Measurements from ENCODE around the gene CIROP.
A peak's percentile ranks its signal among the peaks of the same experiment; 100 is the strongest.

CIROP gene

DNA sequence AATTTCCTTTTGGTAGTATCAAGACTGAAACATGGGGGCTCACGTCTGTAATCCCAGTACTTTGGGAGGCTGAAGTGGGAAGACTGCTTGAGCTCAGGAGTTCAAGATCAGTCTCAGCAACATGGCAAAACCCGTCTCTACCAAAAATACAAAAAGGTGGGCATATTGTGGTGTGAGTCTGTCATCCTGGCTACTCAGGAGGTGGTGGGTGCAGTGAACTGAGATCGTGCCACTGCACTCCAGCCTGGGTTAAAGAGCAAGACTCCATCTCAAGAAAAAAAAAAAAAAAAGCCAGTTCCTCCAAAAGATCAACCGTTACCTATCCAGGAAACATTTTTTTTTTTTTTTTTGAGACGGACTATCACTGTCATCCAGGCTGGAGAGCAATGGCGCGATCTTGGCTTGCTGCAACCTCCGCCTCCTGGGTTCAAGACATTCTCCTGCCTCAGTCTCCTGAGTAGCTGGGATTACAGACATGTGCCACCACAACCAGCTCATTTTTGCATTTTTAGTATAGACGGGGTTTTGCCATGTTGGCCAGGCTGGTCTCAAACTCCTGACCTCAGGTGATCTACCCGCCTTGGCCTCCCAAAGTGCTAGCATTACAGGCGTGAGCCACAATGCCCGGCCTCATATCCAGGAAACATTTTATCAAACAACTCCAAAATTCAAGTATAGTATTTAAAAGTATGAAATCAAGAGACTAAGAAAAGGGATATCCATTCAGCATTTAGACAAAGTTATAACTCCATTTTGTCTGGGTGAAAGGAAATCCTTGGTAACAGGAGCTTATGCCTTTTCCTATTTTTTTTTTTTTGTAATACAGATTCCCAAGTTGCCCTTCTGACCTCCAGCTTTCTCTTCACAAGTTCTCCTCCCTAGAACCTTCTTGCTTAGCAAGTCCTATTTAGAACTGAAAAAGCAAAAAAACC is 13.2 kb downstream of the CIROP start:
- DNase-seq = no peak

DNA sequence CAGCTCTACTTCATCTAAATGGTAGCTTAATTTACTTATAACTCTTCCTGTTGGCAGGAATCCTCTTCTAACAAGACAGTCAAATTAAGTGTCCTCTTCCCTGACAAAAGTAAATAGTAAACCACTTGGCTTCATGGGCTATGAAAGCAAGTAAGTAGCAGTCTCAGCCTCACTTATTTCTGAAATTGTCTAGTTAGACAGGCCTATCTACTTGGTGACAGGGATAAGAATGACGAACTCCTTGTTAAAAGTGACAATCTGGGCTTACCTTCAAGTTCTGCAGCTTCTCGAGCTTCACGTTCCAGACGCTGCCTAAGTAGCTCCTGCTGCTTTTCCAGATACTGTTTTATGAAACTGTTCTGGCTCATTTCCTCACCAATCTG is 14.5 kb downstream of the CIROP start:
- DNase-seq = no peak

DNA sequence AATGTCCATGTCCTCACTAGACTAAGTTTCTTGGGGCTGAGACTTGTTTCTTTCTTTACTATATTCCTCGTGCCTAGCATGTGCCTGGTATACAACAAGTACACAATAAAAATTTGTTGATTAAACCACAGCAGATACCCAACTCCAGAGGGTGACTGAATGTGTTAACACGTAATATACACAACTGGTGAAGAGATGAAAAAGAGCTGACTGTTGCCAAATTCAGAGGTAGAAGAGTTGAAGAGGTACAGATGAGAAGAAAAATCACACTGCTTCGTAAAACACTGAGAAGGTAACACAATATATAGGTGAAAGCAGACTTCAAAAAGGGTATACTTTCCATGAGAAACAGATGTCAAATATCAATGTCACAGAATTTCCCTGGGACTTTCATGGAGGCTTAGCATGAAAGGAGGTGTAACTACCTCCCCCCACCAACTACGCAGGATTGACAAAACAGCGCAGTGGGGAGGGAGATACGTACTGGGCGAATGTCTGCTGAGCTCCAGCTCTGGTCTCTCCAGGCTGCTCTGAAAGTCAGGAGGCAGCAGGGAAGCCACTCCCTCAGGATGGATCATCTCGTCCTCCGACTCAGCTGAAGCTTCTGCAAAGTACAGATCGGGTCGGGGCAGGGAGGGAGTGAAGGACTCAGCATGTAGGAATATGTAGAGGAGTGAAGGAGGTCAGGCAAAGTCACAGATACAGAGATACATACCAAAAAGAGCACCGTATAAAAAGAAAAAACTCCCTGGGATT is 15.1 kb downstream of the CIROP start:
- DNase-seq = no peak

DNA sequence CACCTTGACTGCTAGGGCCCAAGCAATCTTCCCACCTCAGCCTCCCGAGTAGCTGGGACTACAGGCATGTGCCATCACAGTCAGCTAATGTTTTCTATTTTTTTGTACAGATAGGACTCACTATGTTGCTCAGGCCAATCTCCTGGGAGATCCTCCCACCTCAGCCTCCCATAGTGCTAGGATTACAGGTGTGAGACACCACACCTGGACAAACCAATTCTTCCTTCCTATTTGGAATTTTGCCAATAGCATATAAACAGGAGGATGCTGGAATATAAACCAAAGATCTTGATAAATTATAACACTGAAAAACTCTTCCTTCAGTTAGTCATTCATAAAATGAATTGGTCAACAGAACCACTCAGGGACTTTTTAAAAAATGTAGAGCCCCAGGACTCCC is 18.2 kb downstream of the CIROP start:
- no peak for DNase-seq

DNA sequence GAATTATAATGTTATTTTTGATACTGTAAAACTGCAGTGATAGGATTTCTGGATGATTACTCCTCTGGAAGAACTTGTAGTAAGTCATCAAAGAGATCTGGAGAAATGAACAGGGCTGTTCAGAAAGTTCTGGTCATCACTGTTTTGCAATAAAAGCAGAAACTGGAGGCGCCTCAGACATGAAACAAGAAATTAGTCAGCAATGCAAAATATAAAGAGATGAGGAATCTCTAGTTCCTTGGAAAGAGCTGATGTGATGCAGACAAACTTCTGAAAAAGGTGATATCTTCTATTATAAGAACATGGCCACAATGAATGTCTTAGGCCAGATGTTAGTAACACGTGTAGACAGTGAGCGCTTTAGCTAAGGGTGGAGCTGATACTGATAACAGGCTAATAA is 19.3 kb downstream of the CIROP start:
- DNase-seq = no peak

DNA sequence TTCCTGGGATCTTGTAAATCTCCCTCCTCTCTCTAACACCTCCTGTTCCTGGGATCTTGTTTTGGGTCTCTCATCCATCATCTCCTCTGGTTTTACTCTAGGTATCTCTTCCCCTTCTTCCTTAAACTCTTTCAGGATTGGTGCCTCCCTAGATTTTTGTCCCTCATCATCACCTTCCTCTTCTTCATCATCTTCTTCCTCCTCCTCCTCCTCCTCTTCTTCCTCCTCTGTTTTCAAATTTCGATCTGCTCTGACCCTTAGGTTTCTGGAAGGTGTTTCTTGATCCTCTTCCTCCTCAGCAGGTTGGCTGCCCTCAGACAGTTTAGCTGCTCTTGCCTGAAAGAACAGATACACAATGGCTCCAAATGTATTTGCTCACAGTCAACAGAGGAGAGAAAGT is 24.3 kb downstream of the CIROP start:
- no peak for DNase-seq

DNA sequence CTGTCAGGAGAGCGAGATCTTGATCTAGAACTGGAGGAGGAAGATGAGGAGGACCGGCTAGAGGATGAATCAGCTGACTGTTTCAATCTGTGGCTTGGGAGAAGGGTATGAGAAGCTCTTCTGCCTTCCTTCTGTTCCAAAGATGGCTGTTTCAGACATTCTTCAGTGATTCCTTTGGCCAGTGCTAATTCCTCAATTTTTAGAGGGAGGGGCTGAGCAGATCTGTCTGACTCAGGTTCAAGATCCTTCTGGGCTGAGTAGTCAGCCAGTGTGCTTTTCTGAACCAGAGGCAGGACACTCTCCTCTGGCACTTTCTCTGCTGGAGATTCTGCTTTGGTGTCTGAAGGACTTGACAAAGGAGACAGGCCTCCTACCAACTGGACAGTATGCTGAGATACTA is 25.1 kb downstream of the CIROP start:
- DNase-seq = no peak

DNA sequence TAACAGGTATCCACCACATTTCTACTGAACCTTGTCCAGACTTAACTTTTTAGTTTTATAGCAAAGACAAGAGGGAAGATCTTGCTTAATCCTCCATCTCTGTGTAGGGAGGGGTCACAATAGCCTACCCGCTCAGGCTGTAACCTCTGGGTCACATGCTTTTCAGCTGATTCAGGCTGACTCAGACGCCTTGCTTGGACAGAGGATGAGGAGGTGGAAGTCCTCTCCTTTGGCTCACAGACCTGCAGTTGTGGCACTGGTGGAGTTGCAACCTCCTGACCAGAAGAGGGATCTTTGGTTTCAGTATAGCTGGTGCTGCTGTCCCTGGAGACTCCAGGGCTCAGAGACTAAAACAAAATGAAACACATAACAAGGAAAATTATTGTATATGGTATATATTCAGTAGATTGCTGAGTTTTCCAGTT is 26.1 kb downstream of the CIROP start:
- no peak for DNase-seq

DNA sequence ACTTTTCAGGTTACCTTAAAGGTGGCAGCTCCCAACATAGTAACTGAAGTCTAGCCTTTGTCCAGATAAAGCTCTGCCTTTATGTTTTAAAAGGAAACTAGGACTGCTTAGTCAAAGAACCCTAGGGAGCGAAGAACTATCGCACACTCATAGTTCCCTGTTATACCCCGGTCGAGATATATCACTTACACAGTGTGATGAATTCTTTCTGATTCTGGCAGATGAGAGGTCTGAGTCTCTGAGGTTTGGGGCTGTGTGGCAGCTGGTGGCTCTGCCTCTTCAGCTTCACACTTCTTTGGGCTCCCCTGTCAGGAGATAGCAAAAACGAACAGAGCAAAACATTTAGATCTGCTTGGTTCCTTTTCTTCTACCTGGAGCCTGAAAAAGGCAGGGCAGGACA is 26.8 kb downstream of the CIROP start:
- no peak for DNase-seq

DNA sequence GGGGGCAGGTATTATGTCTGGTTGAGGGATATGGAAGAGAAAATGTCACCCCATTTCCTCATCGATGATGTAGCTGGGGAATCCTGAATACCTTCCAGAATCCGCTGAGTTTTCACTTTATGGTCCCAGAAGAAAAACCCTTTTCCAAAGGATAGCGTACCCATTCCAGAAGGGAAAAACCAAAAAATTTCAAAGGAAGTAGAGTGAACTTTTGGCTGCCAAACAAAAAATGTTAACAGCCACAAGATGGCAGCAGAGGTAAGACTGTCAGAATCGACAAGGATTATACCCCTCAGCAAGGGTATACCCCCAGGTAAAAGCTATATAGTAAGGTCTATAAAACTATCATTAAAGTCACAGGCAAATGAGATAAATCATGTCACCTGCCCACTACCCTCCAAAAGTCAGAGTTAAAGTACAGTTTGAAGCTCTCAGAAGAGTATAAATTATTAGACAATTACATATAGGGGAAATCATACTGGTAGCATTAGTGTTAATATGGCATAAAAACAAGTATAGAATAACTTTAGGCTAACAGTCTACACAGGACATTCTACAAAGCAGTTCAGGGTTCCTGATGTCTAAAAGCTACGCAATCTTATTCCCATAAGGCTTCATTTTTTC is 27.9 kb downstream of the CIROP start:
- peak; percentile 55 for DNase-seq

DNA sequence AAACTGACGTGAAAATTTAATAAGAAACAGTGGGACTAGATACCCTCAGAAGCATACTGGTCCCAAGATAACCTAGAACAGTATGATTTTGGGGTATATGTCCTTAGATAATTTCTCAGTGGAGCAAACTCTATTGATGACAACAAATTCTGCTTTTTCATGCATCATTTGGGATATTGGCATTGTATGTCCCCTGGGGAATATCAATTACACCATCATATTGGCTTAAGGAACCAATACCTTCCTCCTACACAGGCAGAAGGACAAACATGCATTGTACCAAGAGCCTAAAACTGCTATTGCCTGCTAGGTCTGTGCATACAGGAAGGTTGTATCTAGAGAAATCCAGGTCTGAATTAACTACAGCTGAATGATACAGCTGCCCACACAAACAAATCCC is 29.9 kb downstream of the CIROP start:
- no peak for DNase-seq

DNA sequence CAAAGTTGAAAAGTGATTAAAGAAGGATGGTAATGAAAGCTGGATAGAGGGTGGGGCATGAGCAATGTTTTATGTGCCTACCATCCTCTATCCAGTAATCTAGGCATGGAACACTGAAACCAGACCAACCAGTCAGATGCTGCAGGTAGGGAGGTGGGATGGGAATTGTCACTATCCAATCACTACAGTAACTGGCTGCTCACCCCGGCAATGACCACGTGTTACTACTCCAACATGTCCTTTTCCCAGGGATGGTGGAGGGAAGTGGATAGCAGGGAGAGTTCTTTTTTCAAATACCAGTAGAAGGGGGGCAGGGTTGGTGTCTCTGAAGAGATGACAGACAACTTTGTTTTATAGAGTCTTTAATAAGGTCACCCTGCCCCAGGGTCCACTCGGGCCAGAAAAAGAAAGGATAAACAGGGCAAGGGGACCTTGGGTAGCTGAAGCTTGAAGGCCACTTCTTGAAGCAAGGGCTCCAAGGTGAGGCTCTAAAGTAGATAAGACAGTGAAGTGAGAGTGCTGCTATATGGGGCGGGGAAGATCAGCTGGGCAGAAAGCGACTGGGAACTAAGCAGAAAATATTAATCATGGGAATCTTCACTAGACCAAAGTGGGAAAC is 32.8 kb downstream of the CIROP start:
- DNase-seq = no peak

DNA sequence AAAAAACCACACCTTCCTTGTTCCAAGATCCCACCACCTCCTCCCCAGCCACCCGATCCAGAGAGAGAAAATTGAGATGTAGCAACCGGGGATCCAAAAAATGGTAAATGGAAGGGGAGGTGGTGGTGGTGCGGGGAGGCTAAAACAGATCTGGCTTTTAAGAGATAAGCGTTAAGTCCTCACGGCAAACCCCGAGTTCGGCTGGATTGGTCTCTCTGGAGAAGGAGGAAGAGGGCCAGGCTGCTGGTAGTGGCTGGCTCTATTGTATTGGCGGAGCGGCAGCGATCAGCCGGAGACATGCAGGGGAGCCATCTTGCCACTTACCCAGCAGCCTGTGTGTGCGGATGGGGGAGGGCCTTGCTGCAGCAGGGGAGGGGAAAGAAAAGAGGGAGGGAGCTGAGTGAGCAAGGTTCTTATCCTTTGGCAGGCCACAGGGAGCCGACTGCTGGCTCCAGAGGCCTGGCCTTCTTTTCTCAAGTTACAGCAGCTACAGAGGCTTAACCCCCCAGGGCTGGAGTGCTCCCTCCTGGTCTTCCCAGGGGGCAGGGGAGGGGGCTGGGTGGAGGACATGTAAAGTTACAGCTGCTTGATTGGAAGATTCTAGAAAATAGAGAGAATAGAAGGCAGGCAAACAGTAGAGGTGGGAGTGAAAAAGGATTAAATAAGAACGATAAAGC is 33.4 kb downstream of the CIROP start:
- peak; percentile 81 for DNase-seq

DNA sequence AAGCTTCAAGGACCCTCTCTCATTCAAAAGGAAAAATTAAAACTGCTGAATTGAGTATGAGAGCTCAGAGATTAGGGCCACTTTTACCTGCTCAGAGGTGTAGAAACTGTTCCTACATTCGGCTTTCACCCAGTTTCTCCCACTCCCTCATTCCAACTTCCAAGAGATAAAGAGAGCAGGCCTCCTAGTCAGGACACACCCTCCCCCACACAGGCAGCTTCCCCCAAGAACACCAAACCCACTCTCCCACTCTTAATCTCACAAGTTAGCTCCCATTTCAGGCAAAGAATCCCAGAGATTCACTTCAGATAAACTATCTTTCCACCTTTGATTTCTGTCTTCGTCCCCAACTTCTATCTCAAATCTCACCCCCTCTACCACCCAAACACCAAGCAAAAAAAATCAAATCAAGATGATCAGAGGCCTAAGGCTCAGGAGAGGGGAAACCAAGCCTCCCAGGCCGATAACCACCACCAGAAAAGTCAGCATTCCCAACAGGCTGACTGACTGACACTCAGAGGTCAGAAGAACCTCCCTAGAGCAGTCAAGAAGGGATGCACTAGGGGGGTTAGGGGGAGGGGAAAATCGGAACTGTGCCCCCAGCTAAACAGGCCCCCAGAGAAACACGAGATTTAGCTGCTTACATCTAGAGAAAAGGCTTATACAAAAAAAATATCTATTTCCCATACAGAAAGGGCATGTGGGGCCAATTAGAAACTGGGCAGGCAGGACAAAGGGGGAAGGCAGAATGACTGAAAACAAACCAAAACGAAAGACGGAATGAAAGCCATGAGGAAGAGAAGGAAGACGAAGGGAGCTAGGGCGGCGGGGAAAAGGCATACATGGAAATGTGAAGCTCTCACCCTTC is 34.3 kb downstream of the CIROP start:
- no peak for DNase-seq

DNA sequence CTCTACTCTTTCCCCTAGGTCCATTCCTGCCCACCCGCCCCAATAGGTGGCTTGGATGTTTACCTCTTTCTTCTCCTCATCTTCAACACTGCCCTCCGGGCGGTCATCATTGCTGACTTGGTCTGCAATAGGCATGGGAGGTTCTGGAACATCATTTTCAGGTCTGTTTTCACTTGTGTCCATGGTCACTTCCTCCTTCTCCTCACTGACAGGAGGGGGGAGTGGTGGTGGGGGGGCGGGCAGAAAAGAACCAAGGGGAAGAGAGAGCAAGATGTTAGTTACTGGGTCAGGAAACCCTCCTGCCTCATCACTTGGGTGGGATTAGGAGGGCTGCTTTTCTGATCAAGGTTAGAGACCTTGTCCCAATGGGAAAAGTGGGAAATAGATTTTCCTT is 35.4 kb downstream of the CIROP start:
- no peak for DNase-seq

DNA sequence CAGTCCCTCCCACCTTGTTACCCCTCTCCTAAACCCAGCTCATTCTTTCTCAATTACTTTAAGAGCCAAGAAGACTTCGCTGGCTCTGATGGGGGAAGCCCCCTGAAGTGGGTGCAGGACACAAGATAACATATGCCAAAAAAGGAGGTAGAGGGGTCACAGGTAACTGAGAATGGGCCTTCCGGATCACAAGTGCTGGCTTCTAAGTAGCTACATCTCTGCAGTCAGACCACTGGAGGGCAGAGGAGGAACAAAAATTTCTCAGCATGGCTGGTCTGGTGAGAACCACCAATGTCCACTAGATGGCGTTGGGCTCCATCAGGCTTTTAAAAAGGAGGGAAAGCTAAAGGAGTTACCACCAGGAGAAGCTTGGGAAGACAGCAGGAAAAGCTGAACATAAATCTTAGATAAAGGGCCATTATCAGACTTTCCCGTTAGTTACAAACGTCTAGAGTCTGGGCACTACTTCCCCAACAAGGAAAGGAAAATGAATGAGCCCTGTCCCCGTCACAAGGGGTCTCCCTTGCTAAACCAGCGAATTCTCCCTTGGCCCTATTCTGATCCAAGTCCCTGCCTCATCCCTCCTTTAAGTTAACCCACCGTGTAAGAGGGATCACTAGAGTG is 35.9 kb downstream of the CIROP start:
- DNase-seq = peak; percentile 84

DNA sequence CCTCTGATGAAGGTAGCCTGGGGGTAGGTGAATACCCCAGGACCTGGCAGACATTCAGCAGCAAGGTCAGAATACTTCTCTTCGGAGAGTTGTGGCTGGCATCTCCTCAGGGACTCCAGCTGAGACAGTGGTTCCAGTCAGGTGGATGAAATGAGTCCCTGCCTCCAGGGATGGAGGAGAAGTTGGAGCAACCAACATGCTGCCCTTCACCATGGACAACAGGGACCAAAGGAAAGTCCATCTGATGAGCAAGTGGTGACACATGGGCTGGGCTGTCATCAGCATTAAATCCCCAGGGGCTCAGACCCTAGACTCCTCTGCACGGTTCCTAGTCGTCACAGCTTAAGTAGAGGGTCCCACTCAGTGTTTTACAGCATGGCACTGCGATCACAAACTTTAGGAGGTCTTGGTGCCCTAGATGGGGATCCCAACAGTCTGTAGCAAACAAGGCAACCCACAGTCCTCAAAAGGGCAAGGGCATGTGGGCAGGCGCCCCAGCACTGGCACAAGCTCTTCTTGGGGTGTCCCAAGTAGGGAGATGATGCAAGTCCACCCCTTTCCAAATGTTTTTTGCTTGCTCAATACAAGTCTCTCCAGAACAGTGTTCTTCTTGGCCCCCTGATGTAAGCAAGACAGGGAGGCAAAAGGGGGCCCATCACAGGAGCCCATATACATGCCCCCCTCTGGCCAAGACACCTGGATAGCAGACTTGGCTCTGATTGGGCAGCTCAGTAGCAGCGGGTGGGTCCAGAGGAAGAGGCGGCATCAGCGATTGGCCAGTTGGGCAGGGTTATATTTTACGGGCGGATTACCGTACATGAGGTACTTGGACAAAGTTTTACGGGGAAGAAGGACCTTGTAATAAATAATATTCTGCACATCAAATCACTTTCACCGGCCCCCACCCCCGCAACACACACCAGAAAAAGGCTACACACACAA is 36.7 kb downstream of the CIROP start:
- no peak for DNase-seq

DNA sequence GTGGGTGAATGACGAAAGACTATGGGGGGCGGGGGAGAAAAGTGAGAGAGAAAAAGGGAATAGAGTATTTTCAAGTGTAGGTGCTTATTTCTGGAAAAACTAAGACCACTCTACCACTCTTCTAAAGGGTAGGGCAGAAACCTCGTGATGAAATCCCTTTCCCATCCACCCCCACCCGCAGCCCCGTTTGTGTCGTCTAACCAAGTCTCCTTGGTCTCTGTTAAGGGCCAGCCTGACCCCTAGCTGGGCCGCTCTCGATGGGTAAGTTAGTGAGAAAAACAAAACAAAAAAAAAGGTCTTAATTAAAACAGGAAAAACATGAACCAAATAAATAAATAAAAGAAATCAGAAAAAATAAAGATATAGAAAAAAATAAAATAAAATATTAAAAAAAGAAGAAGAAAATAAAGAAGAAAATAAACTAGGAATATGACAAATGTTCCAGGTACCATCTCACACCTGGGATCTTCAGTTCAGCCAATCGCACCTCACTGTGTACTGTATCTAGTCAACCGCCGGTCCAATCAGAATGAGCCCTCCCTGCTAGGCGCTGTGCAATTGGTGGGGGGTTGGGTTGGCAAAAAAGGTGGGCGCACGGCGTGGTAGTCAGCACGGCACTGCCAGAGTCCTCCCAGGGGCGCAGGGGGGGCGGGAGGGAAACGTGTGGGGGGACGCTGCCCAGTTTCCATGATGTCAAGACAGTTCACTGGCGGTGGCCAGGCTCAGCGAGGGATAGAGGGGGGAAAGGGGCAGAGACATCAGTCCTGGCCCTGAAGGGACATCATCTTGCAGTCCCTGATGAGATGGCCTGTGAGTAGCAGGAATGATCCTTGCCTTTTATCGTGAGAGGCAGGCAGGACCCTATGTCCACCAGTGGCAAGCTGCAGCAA is 37.7 kb downstream of the CIROP start:
- no peak for DNase-seq

DNA sequence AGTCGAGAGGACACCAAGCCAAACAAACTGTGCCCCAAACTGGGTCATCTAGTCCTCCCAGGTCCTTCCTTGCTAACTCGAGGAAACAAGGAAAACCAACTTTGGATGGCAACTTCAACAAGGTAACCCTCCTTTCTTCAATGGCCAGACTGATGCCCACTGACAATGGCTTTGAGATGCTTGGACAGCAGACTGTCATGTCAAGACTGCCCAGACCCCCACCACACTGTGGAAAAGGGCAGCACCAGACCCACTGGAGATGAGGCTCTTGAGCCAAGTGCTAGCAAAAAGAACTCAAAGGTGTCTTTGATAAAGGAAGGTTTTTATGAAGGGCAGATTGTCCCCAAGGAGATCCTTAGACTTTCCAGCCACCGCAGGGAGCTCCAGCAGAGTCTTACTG is 38.4 kb downstream of the CIROP start:
- no peak for DNase-seq

Measured in CD4-positive, alpha-beta T cell treated with Interleukin-12 subunit alpha and Interleukin-12 subunit beta, for 1 hour (primary cell).